GM21619 (cell line): ENCODE data around the gene KCTD1.

Source experiments
- ATAC-seq: cut with Tn5 transposase; IDR thresholded peaks from one replicate; pipeline ENCODE4 v1.9.1; 2021; ENCODE audit not compliant: unreplicated experiment

KCTD1 gene

DNA sequence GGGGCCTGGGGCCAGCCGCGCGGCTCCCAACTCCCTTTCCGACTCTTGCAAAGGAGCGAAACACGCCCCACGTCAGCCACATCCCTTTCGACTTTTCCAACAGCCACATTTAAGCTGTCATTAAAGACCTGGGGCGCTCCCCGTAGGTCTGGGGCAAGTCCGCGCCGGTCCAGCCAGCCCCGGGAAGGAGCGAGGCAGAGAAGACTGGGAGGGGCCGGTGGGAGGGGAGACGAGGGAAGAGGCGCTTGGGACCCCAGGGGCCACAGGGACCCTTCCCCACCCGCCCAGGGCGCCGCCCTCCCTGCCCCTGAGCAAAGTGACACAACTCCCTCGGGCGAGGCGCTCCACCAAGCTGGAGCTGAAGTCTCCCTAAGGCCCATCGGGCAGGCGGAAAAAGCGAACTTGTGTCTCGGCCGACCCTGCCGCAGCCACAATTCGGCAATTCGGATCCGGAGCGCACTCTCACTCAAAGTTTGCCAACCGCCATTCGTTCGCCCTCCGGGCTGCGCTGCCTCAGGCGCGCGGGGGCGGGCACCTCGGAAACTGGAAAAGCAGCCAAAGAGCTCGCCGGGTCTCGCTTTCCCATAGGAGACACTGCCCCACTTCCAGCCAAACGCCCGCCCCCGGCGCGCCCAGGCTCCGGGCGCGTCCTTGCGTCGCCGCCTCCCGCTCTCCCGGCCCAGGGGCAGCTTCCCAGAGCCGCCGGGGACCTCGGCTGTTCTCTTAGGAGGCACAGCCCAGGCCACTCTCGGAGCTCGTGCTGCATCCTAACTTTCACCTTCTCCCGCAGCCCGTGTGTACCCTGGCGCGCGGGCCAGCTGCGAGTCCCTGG lies 1.1 kb upstream of the KCTD1 start:
- ATAC-seq: peak; percentile 23

DNA sequence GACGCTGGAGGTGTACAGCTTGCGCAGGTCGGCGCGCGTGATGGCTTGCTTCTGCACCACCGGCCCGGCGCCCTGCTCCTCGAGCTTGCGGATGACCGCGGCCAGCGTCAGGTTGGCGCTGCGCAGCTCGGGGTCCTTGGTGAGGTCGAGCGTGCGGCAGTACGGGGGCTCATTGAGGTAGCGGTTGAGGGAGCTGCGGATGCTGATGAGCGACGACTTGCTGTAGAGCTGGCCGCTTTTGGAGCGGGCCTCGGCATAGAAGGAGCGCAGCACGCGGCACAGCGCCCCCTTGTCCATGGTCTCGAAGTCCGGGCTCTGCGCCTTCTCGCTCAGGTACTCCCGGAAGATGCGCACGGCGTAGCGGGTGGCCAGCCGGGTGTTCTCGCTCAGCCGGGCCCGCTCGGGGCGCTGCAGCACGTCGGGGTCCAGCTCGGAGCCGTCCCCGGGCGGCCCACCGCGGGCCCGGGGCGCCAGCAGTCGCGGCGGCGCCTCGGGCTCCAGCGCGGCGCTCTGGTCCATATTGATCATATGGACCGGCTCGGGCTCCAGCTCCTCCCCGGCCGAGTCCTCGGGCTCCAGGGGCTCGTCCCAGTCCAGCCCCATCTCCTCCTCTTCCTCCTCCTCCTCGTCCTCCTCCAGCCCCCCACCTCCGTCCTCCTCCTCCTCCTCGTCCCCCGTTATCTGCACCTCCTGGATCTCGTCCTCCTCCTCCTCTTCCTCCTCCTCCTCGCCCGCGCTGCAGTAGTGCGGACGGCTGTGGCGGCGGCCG lies 523 bp downstream of the KCTD1 start:
- ATAC-seq: peak; percentile 61

DNA sequence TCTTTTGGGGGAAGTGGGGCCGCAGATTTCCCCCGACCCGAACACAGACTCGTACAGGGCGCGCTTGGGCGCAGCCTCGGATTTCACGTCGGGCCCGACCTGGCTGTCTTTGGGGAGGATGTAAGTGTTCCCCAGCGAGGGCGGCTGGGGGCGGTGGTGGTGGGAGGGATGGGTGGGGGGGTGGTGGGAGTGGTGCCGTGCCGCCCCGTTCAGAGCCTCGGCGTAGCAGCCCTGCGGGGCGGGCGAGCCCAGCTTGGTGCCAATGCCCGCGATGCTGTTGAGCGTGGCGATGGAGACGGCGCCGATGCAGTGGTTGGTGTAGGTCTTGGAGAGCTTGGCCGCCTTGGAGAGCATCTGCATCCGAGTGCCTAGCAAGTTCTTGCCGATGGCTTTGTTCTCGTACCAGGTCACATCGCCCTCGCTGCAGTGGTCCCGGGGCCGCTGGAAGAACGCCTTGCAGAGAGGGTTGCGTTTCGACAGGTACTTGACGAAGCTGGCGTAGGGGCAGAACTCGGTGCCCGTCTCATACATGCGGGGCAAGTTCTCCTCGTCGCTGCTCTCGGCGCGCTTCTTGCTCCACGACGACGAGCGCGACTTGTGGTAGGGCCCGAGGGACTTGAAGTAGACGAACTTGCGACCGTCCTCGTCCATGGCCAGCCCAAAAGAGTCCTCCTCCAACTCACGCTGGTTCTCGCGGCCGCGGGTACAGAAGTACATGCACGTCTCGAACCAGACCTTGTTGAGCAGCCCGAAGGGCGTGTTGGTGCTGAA lies 1.3 kb downstream of the KCTD1 start:
- no peak for ATAC-seq

DNA sequence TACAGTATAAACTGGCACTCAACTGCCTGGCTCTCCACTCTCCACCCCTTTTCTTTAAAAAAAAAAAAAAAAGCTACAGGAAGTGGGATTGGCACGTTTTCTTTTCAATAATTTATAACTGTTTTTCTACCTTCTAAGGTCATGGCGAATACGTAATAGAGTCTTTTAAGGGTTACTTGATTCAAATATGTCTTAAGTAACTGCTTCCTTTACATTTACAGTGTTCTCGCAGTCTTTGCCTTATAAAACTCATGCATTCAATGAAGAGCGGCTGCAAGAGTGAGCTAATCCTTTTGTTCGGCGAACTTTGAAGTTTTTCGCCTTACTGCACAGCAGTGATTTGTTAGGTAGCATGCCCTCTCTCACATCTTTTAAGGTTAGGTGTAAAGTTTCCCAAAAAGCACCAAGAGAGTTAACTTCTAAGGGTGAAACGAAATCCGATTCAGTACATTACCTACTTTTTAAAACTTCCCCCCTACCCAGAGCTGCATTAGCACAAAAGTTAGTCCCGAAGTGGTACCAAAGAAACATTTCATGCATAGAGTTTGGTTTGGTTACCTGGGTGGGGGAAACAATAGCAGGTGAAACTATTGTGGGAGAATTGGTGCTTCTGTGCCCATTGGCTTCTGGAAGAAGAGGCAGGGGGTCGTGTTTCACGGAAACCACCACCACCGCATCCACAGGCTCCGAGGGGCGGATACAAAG lies 2.0 kb downstream of the KCTD1 start:
- no peak for ATAC-seq

DNA sequence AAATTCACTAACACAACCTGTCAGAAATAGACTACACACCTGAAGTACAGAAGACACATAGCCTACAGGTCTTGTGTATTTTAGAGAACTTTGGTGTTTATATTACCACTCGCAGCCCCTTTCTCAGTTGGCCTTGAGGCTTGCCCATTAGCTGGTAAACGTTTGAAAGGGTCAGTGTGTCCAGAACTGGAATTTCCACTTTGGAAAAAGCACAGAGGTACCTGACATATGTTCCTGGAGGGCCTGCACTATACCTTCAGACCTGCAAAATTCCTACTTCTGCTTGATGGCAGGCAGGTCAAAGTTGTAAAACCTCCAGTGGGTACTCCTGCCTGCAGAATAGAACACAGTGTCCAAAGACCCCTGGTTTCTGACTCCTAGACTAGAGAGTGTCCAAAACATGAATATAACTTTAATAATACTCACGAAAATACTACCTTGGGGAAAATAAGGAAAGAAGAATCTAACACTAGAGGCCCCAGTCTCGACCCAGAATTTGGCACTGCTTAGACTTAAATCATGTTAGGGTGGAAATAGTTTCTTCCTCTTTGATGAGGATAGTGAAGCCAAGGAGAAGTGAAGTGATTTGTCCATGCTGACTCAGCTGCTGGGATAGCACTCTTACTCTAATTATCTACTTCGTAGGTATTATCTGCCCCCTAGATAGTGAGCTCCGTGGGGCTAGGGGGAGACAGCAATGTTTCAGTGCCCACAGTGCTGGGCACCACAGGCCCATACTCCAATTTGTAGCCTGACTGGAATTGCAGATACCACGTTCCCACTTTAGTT lies 2.8 kb downstream of the KCTD1 start:
- ATAC-seq: no peak

DNA sequence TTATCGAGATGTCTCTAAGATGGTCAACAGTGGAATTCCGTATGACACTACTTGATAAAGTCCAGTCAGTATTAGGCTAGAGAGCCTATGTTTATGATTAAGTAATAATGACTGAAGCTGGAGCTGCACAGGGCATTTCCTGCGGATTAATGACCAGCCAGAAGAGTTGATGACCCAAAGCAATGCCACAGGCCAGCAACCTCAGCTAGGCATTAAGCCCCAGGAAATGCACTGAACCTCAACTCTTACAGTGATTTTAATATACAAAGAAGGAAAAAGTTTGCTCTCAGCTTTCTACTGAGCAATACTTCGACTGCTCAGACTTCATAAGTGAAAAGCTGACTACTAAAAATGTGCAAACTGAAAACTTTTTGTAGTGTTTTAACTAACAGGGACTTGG lies 3.9 kb downstream of the KCTD1 start:
- ATAC-seq: no peak

DNA sequence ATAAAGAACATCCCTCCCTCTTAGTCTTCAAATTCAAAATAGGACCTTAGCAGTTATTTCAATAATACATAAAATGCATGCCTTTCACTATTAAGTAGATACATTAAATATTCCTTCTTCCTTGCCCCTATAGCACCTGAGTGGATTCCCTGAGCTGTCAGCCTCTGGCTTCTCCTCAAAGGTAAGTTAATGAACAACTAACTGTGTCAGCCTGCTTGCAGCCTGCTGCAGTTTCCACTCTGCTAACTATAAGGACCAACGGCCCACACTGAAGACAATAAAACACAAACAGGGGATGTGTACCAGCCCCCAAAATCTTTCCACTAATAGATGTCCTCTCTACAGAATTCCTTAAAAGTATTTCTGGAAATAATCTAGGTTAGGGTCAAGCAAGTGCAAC lies 5.0 kb downstream of the KCTD1 start:
- no peak for ATAC-seq

DNA sequence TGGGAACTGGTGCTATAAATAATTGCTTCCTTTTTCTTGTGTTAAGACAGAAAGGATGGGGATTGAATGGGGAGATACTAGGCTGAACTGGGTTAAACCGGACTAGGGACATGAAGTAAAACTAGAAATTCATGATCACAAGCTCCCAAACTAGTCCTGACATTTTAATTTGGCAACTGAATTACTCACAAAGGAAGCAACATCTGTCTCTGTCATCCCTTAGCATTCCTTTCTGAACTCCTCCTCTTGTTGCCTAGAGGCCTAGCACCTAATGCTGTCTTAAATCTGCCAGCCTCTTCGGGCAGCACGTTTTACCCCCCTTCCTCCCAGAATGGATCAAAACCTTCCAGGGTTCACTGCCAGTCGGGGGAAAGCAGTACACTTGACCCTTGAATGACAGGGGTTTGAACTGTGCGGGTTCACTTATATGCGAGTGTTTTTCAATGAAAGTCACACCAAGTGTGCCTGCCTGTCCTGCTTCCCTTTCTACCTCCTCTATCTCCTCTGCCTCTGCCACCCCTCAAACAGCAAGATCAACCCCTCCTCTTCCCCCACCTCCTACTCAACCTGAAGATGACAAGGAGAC lies 8.2 kb downstream of the KCTD1 start:
- no peak for ATAC-seq

DNA sequence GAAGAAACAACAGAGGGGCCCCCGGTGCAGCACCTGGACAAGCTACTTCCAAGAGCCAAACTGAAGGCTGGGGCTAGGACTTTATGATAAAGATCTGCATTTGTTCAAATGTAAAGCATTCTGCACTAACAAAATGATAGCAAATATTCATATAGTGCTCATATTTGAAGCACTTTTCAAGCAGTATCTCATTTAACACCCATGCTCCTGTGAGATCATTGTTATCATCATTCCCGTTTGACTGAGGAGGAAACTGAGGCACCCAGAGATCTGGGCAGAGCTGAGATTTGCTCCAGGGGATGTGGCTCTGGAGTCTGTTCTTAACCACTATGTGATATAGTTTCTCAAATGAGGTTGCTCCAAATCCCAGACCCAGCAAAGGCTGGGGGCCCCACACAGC lies 9.8 kb downstream of the KCTD1 start:
- ATAC-seq: no peak

DNA sequence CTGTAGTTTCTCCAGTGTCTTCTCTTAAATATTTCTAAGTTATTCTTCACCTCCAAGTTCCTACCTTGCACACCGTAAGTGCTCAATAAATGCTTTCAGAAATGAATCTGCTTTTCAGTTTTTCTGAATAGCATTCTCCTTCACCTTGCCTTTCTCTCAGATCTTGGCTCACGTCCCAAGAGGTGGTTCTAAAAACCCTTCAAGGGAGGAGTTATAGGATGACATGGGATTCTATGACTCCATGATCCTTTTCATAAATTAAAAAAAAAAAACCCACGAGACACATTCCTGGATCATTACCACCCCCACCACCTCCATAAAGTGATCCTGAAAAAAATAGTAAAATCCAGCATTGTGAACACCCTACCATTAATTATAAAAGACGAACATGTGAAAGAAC lies 11.7 kb downstream of the KCTD1 start:
- no peak for ATAC-seq

DNA sequence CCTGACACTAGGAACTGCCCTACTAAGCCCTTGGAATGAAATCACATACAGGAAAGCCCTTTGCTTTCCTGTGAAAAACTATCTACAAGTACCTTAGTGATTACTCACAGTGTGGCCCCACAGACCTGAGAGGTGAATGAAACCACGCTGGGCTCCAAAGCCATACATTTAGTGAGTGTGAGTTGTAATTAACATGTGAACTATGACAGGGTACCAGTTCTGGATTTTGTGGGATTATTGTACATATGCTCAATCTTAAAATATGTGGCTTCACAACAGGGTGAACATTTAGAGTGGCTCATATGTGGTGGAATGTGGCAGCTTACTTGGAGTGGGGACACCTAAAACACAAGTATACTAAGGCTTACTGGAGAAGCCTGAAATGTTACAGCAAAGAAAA lies 12.3 kb downstream of the KCTD1 start:
- ATAC-seq: no peak

DNA sequence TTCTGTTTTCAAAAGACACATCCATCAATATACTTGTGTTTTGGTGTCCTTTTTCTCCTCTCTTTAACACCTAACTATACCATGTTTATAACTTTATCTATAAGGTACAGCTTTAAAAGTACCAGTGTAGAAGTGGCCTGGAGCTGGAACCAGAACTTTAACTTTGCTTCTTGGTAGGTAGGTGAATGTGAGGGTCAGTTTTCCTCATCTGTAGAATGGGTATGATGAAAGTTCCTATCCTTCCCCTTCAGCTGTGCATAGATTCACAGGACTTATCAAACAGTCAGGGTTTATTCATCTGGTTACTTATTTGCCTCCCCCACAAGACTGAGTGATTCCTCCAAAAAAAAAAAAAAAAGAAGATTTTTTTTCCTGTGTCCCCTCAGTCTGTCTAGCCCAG lies 12.7 kb downstream of the KCTD1 start:
- ATAC-seq: no peak

DNA sequence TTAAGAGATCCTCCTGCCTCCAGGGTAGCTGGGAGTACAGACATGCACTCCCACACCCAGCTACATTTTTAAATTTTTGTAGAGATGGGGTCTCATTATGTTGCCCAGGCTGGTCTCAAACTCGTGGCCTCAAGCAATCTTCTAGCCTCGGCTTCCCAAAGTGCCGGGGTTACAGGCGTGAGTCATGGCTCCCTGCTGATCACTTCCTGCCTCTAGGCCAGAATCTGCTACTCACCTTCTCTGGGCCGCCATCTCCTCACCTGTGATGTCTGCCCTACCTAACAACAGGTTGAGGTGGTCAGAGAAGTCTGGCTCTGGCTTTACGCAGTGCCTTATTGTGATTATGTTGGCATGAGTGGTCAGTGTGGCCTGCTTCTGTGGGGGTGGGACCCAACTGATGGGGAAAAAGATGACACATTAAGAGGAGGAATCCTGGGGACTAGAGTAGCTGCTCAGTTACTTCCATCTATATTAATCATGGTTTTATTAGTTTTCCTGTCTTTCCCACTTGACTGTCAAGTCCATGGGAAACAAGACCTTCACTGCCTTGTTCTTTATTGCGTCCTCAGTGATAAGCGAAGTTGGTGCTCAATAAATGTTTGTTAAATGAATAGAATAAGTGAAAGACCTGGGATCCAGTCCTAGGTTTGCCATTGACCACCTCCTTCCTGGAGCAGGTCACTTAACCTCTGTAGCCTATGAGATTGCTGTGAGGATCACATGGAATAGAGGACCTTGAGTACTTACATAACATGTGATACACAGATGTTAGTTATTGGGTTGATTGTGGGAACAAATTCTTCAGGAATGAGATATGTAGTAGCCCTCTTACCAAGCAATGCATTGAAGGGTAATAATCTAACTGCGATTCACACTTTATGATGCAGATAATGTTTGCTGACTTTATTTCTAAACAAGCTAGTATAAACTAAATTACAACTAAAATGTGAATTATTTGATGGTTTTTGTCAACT lies 15.7 kb downstream of the KCTD1 start:
- ATAC-seq: no peak

DNA sequence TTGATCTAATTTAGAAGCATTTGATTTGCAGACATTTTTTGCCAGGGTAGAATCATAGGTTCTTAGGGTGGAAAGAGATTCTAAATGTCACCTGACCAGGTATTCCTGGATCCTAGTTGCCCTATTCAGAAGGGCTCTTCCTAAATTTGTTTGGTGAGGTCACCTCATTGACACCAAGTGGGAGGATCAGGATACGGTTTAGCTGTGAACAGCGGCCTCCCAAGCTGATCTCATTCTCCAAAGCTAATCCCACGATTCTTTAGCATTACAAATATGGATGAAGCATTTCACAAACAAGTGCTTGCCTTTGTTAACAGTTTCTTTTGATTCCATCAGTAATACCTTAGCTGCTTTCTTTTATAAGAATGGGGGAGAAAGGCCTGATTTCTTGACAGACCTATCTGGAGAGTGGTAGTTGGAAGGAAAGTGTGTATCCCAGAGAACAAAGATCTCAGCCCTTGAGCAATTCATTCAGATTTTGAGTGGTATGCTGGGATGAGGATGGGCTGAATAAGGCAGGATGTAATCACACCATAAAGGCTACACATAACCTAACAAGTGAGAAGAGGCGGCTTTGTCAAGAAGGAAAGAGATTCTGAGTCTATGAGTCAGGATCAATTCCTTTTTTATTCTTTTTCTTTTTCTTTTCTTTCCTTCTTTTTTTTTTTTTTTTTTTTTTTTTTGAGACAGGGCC lies 16.6 kb downstream of the KCTD1 start:
- no peak for ATAC-seq

DNA sequence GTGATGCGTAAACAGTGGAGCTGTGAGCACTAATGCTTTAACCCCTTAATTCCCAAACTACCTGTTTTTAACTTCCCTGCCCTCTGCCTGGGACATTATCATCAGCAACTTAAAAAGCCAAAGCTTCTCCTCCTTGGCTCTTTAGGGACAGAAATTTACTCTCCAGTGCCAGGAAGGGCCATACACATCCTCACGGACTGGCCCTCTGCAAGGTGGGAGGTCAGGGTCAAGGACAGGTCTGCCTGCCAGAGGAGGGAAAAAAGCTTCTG lies 21.5 kb downstream of the KCTD1 start:
- ATAC-seq: no peak

DNA sequence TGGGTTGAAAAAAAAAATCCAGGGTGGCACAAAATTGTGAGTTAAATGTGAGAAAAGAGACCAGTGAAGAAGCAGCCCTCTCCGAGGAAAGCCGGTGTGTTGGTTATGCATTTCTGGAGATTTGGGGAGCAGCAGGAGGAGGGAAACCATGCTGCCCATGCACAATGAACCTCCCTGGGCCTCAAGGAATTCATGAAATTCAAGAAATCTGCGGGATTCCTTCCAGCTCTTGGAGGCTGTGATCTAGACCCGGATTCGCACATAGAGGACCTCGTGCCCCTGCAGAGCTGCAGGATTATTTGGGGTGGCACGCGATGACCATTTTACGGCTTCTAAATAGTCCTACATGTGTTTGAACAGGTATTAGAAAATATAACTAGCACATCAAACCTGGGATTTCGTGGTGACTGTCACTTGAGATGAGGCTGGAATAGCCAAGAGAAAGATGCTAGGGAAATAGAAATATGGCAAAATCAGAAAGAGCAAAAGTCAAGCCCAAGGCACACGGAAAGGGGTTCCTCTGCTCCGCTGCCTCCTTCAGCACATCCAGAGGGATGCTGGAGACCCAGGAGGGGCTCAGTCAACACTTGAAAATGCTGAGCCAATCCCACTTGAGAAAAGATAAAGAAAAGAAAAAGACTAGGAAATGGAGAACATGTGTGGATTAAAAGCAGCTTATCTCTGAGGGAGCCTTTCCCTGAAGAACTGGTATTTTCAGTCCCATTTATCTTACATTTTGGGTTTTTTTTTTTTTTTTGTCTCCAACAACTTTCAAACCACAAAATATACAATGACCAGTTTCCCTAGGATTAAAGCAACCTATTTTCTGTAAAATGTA lies 22.0 kb downstream of the KCTD1 start:
- ATAC-seq: no peak

DNA sequence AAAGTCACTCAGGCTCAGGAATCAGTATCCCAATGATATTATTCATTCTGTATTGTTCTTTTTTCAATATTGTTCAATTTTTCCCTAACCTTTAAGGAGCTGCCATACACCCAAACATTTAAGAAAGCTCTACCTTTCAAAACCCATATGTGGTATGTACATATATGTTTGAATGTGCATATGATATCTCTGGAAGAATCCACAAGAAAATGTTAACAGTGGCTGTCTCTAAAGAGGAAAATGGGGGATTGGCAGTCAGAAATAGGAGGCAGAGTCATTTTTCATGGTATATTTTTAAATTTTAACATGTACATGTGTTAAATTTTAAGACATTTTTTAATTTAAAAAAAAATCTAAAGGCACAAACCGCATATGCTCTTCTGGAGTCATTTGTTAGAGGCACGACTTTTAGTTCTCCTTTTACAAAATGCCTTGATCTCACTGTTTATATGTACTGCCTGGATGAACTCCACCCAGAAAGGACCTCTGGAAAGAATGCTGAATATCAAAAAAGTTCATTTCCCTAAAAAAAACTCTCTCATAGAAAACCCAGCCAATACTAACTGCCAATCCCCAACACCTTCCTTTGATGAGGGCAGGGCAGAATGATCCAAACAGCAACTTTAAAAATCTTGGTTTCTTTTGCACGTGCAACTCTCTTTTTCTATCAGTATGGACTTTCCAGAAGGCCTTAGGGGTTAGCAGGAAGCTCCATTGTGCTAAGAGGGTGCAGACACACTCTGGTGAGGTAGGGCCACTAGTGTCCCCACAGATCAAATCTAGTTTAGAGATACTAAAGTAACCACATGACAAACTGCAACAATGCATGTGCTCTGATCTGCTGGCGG lies 23.6 kb downstream of the KCTD1 start:
- ATAC-seq: no peak
